Endometrial microvascular endothelial cells (primary cell): ENCODE results near the gene KCNN2. TPM values are rescaled to one million over a fixed set of nuclear protein-coding genes. Genes with fewer than 3 reads are reported as not detected.

ENCODE experiments used
- in situ Hi-C: cut with HindIII; loops from 2 replicates; pipeline ENCODE4 v1.10.0; 2017; ENCODE audit warnings: low sequenced_read_pairs, low pct_unique_long_range_greater_than_20kb; ENCODE audit errors: inconsistent ontology term
- total RNA-seq: library from RNA; depleted of rRNA; stranded (reverse); fragments of >200 nt; gene quantifications from one replicate; pipeline ENCODE4 v1.2.3, GENCODE V29; 2015; ENCODE audit errors: inconsistent ontology term

Gene KCNN2
- total RNA-seq, 1 donor from 2014 or later = 3.9 TPM

- in situ Hi-C loops = loop anchor here (25.0 kb wide), 1 partner anchor 771 kb away; no protein-coding TSS in a partner anchor
Observed at GRCh38 chr5:114458726-114459125, 96.9 kb downstream of the KCNN2 start.

- in situ Hi-C loops = loop anchor here (25.0 kb wide), 1 partner anchor 780 kb away; no protein-coding TSS in a partner anchor
Observed at GRCh38 chr5:114467171-114467570, 105.3 kb downstream of the KCNN2 start.

GRCh38 chr5:114467729-114468128 is 105.9 kb downstream of the KCNN2 start:
- in situ Hi-C loops = loop anchor here (25.0 kb wide), 1 partner anchor 780 kb away; no protein-coding TSS in a partner anchor

GRCh38 chr5:114469372-114469771 is 107.5 kb downstream of the KCNN2 start:
- in situ Hi-C loops = loop anchor here (25.0 kb wide), 1 partner anchor 782 kb away; no protein-coding TSS in a partner anchor

- in situ Hi-C loops = loop anchor here (25.0 kb wide), 1 partner anchor 784 kb away; no protein-coding TSS in a partner anchor
Observed at GRCh38 chr5:114471529-114471928, 109.7 kb downstream of the KCNN2 start.

GRCh38 chr5:114473541-114473940 is 111.7 kb downstream of the KCNN2 start:
- in situ Hi-C loops = loop anchor here (25.0 kb wide), 1 partner anchor 786 kb away; no protein-coding TSS in a partner anchor

- in situ Hi-C loops = no loop called here
Observed at GRCh38 chr5:114477816-114478334, 116.0 kb downstream of the KCNN2 start.

- in situ Hi-C loops = no loop called here
Observed at GRCh38 chr5:114500756-114501155, 138.9 kb downstream of the KCNN2 start.

- in situ Hi-C loops = no loop called here
Observed at GRCh38 chr5:114504560-114504959, 142.7 kb downstream of the KCNN2 start.

GRCh38 chr5:114524221-114524620 is 162.4 kb downstream of the KCNN2 start:
- in situ Hi-C loops = no loop called here

- in situ Hi-C loops = no loop called here
Observed at GRCh38 chr5:114544561-114544960, 182.7 kb downstream of the KCNN2 start.
